ENCODE results near the gene NTM.
A peak's percentile ranks its signal among the peaks of the same experiment; 100 is the strongest.

Gene NTM

DNA sequence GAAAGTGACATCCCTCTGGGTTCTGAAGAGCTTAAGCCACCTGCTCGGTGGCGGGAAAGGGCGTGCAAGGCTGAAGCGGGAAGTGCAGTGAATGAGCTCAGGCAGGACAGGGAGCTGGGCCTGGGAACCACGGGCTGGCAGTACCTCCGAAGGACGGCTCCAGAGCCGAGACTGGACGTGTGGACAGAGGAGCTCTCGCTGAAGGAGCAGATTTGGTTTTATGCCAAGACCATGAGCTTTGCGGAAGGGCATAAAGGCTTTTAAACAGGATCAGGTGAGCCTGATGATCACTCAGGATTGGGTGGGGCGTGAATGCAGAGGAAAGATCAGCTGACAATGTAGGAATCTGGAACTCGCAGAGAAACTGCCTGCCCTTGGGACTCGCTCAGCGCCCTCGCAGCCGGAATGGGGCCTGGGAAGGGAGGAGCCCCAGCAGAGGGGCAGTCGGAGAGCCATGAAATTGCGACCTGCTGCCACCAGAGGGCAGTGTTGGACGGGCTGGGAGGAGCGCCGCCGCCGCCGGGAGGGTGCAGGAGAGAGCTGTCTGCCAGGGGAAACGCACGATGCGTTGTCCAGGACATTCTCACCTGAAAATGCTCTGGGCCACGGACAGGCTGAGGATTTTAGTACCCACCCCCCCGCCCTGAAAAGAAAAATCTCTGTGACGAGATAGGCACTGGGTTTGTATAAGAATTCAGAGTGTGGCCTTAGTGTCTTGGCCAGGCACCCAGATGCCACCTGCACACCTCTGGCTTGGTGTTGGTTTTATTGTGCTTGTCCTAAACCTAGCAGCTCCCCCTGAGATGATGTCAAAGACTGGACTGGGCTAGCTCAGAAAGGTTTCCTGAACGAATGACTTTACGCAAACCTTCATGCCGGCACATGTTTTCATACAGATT lies 324.4 kb downstream of the NTM start:
- no peak overlapping the region for H3K9ac ChIP-seq (ENCODE audit: low read depth, low read length)
- H3K36me3 ChIP-seq (ENCODE audit: insufficient read depth, low read depth, low read length): no peaks in the 10 kb centered on the region
- H3K4me3 ChIP-seq (ENCODE audit: low read length): peak overlapping the region; percentile 22; the same call in 1 of the 2 replicates
- no peaks in the 10 kb centered on the region for H3K4me1 ChIP-seq (ENCODE audit: insufficient read depth, low read length)
- no peak overlapping the region for H3K27ac ChIP-seq (ENCODE audit: low read length)
- H3K27me3 ChIP-seq (ENCODE audit: insufficient read depth, low read length): peaks cover 43% of the 10 kb centered on the region
- no peaks in the 10 kb centered on the region for H3K9me3 ChIP-seq (ENCODE audit: insufficient read depth, low read depth, low read length)

DNA sequence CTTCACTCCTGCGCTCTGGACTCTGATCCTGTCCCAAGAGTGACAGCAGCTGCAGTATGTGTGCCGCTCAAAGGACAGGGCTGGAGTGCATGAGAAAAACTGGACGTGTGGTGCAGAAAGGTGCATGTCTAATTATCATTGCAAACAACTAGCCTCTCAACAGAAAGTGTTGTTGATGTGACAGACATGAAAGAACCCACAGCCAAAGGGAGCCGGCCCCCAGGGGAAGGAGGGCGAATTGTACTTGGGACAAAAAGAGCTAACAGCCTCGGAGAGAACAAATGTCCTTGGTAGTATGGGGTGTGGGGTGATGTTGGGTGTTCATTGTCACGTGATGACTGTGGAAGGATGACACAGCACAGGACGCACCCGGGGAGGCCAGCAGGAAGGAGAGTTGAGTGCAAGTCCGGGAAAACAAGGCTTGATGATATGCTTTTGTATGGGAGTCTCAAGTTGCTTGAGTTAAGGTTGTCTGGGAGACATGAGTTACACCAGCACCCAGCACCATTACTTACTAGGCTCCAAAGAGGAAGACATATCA lies 325.5 kb downstream of the NTM start:
- Histone ChIP-seq H3K4me1 (ENCODE audit: insufficient read depth, low read length) (no peaks in the 10 kb centered on the region), H3K9me3 (ENCODE audit: insufficient read depth, low read depth, low read length) (no peaks in the 10 kb centered on the region), H3K36me3 (ENCODE audit: insufficient read depth, low read depth, low read length) (no peaks in the 10 kb centered on the region), H3K4me3 (ENCODE audit: low read length) (no peak overlapping the region), H3K27me3 (ENCODE audit: insufficient read depth, low read length) (peaks cover 43% of the 10 kb centered on the region), H3K27ac (ENCODE audit: low read length) (no peak overlapping the region), H3K9ac (ENCODE audit: low read depth, low read length) (no peak overlapping the region)

DNA sequence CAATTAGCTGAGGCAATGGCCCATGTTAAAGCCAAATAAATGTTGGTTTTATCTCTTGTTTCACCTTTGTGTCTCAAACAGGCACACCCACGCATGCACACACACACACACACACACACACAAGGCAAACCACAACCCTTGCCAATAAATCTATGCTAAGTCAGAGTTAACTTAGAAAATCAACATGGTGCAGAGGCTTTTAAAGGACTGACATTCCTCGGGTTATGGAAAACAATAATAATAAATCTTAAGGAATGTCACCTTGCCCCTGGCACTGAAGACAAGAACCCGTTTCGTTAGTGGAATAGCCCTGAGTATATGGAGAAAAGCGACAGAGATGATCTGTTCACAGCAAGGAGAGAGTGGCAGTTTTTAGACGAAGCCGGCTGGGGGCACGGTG lies 326.3 kb downstream of the NTM start:
- Histone ChIP-seq H3K36me3 (ENCODE audit: insufficient read depth, low read depth, low read length) (no peaks in the 10 kb centered on the region), H3K9me3 (ENCODE audit: insufficient read depth, low read depth, low read length) (no peaks in the 10 kb centered on the region), H3K9ac (ENCODE audit: low read depth, low read length) (no peak overlapping the region), H3K27me3 (ENCODE audit: insufficient read depth, low read length) (peaks cover 43% of the 10 kb centered on the region), H3K27ac (ENCODE audit: low read length) (no peak overlapping the region), H3K4me1 (ENCODE audit: insufficient read depth, low read length) (no peaks in the 10 kb centered on the region), H3K4me3 (ENCODE audit: low read length) (no peak overlapping the region)

DNA sequence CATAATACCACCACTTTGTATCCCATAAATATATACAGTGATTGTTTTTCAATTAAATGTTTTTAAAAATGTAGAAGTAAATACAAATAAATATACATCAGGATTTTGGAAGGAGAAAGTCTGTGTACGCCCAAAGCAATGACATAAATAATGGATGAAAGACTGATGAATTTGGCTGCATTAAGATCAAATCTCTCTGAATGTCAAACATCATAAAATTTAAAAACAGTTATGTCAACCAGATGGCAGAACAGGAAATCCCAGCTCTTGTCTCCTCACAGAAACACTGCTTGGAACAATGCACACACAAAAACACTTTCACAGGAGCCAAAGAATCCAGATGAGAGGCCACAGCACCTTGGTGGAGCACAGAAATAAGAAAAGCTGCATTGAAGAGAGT lies 332.9 kb downstream of the NTM start:
- H3K9me3 ChIP-seq (ENCODE audit: insufficient read depth, low read depth, low read length): peaks cover 4% of the 10 kb centered on the region; the same call in 1 of the 2 replicates
- H3K36me3 ChIP-seq (ENCODE audit: insufficient read depth, low read depth, low read length): no peaks in the 10 kb centered on the region
- no peaks in the 10 kb centered on the region for H3K27me3 ChIP-seq (ENCODE audit: insufficient read depth, low read length)
- no peak overlapping the region for H3K9ac ChIP-seq (ENCODE audit: low read depth, low read length)
- H3K4me3 ChIP-seq (ENCODE audit: low read length): no peak overlapping the region
- H3K4me1 ChIP-seq (ENCODE audit: insufficient read depth, low read length): no peaks in the 10 kb centered on the region
- no peak overlapping the region for H3K27ac ChIP-seq (ENCODE audit: low read length)

- Histone ChIP-seq H3K27me3 (ENCODE audit: insufficient read depth, low read length) (no peaks in the 10 kb centered on the region), H3K9ac (ENCODE audit: low read depth, low read length) (no peak overlapping the region), H3K9me3 (ENCODE audit: insufficient read depth, low read depth, low read length) (peaks cover 4% of the 10 kb centered on the region; the same call in 1 of the 2 replicates), H3K4me3 (ENCODE audit: low read length) (no peak overlapping the region), H3K27ac (ENCODE audit: low read length) (no peak overlapping the region), H3K36me3 (ENCODE audit: insufficient read depth, low read depth, low read length) (no peaks in the 10 kb centered on the region), H3K4me1 (ENCODE audit: insufficient read depth, low read length) (no peaks in the 10 kb centered on the region)
Observed at GRCh38 chr11:131704682-131705081, 334.3 kb downstream of the NTM start.

GRCh38 chr11:131710511-131710910 lies 340.1 kb downstream of the NTM start:
- H3K4me1 ChIP-seq (ENCODE audit: insufficient read depth, low read length): no peaks in the 10 kb centered on the region
- H3K27ac ChIP-seq (ENCODE audit: low read length): no peak overlapping the region
- no peak overlapping the region for H3K9ac ChIP-seq (ENCODE audit: low read depth, low read length)
- no peaks in the 10 kb centered on the region for H3K9me3 ChIP-seq (ENCODE audit: insufficient read depth, low read depth, low read length)
- H3K4me3 ChIP-seq (ENCODE audit: low read length): no peak overlapping the region
- no peaks in the 10 kb centered on the region for H3K27me3 ChIP-seq (ENCODE audit: insufficient read depth, low read length)
- no peaks in the 10 kb centered on the region for H3K36me3 ChIP-seq (ENCODE audit: insufficient read depth, low read depth, low read length)

- H3K36me3 ChIP-seq (ENCODE audit: insufficient read depth, low read depth, low read length): no peaks in the 10 kb centered on the region
- no peak overlapping the region for H3K27ac ChIP-seq (ENCODE audit: low read length)
- no peaks in the 10 kb centered on the region for H3K4me1 ChIP-seq (ENCODE audit: insufficient read depth, low read length)
- H3K9me3 ChIP-seq (ENCODE audit: insufficient read depth, low read depth, low read length): no peaks in the 10 kb centered on the region
- no peak overlapping the region for H3K4me3 ChIP-seq (ENCODE audit: low read length)
- no peak overlapping the region for H3K9ac ChIP-seq (ENCODE audit: low read depth, low read length)
- H3K27me3 ChIP-seq (ENCODE audit: insufficient read depth, low read length): no peaks in the 10 kb centered on the region
Observed at GRCh38 chr11:131712897-131713296, 342.5 kb downstream of the NTM start.

DNA sequence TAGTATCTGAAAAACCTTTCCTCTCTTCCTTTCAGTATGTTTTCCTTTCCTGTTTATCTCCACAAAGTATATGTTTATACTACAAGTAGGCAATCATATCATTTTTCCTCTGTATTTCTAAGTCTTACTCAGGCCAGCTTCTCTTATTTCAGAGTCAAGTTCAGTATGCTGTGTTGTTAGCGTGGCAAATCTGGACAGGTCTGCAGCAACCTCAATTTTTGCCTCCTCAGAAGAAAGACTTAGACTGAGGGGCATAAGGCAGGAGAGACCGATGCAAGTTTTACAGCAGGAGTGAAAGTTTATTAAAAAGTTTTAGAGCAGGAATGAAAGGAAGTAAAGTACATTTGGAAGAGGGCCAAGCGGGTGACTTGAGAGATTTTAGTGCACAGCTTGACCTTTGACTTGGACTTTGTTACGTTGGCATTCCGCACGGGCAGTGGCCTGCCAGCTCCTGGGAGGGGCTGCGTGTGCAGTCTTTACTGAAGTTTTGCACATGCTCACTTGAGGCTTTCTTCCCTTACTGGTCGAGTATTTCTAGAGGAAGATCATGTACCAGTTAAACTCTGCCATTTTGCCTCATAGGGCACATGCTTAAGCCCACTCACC lies 343.2 kb downstream of the NTM start:
- Histone ChIP-seq H3K27ac (ENCODE audit: low read length) (no peak overlapping the region), H3K4me1 (ENCODE audit: insufficient read depth, low read length) (no peaks in the 10 kb centered on the region), H3K36me3 (ENCODE audit: insufficient read depth, low read depth, low read length) (no peaks in the 10 kb centered on the region), H3K9ac (ENCODE audit: low read depth, low read length) (no peak overlapping the region), H3K9me3 (ENCODE audit: insufficient read depth, low read depth, low read length) (no peaks in the 10 kb centered on the region), H3K4me3 (ENCODE audit: low read length) (no peak overlapping the region), H3K27me3 (ENCODE audit: insufficient read depth, low read length) (no peaks in the 10 kb centered on the region)

DNA sequence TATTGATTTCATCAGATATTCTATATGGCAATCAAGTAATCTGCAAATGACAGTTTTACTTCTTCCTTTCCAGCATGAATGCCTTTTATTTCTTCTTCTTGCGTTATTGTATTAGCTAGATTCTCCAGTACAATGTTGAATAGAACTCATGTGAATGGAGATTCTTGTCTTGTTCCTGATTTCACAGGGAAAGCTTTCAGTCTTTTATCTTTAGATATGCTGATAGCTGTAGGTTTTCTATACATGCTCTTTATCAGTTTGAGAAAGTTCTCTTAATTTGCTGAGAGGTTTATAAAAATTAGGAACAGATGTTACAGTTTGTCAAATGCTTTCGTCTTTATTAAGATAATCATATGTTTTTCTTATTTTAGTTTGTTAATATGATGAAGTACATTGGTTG lies 347.2 kb downstream of the NTM start:
- no peaks in the 10 kb centered on the region for H3K36me3 ChIP-seq (ENCODE audit: insufficient read depth, low read depth, low read length)
- H3K9ac ChIP-seq (ENCODE audit: low read depth, low read length): no peak overlapping the region
- H3K27ac ChIP-seq (ENCODE audit: low read length): no peak overlapping the region
- H3K4me3 ChIP-seq (ENCODE audit: low read length): no peak overlapping the region
- no peaks in the 10 kb centered on the region for H3K27me3 ChIP-seq (ENCODE audit: insufficient read depth, low read length)
- no peaks in the 10 kb centered on the region for H3K9me3 ChIP-seq (ENCODE audit: insufficient read depth, low read depth, low read length)
- H3K4me1 ChIP-seq (ENCODE audit: insufficient read depth, low read length): no peaks in the 10 kb centered on the region

DNA sequence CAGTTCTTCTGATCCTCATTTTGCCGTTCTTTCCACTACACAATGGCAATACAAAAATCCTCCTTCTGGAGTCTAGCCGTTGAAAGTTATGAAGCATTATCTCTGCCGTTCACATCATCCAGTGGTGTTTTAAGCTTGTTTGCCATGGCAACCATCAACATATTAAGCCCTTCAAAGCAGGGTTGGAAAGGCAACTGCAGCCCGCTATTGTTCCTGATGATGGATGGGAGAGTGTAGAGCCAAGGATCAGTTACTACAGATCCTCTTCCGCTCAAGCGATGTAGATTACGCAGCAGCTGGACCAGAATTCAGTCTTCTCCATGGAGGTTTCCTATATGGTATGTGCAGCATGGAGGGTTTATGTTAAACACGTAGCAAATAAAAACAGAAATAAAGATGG lies 352.7 kb downstream of the NTM start:
- H3K4me3 ChIP-seq (ENCODE audit: low read length): no peak overlapping the region
- H3K27me3 ChIP-seq (ENCODE audit: insufficient read depth, low read length): no peaks in the 10 kb centered on the region
- no peaks in the 10 kb centered on the region for H3K9me3 ChIP-seq (ENCODE audit: insufficient read depth, low read depth, low read length)
- no peaks in the 10 kb centered on the region for H3K4me1 ChIP-seq (ENCODE audit: insufficient read depth, low read length)
- no peaks in the 10 kb centered on the region for H3K36me3 ChIP-seq (ENCODE audit: insufficient read depth, low read depth, low read length)
- no peak overlapping the region for H3K27ac ChIP-seq (ENCODE audit: low read length)
- no peak overlapping the region for H3K9ac ChIP-seq (ENCODE audit: low read depth, low read length)

- Histone ChIP-seq H3K36me3 (ENCODE audit: insufficient read depth, low read depth, low read length) (no peaks in the 10 kb centered on the region), H3K4me1 (ENCODE audit: insufficient read depth, low read length) (no peaks in the 10 kb centered on the region), H3K9me3 (ENCODE audit: insufficient read depth, low read depth, low read length) (no peaks in the 10 kb centered on the region), H3K27me3 (ENCODE audit: insufficient read depth, low read length) (no peaks in the 10 kb centered on the region), H3K9ac (ENCODE audit: low read depth, low read length) (no peak overlapping the region), H3K27ac (ENCODE audit: low read length) (no peak overlapping the region), H3K4me3 (ENCODE audit: low read length) (no peak overlapping the region)
Observed at GRCh38 chr11:131724436-131724975, 354.1 kb downstream of the NTM start.

GRCh38 chr11:131734871-131735270 lies 364.5 kb downstream of the NTM start:
- Histone ChIP-seq H3K27me3 (ENCODE audit: insufficient read depth, low read length) (no peaks in the 10 kb centered on the region), H3K9ac (ENCODE audit: low read depth, low read length) (no peak overlapping the region), H3K4me3 (ENCODE audit: low read length) (no peak overlapping the region), H3K9me3 (ENCODE audit: insufficient read depth, low read depth, low read length) (no peaks in the 10 kb centered on the region), H3K4me1 (ENCODE audit: insufficient read depth, low read length) (no peaks in the 10 kb centered on the region), H3K27ac (ENCODE audit: low read length) (no peak overlapping the region), H3K36me3 (ENCODE audit: insufficient read depth, low read depth, low read length) (no peaks in the 10 kb centered on the region)

Data from iPS-20b (cell line).